Smooth muscle cell of the brain vasculature (primary cell): ENCODE data around the gene GSK3A.
A peak's percentile ranks its signal among the peaks of the same experiment; 100 is the strongest.

Source experiments
- DNase-seq: peaks from one replicate; pipeline ENCODE4 v3.0.0-alpha.2; 2012; ENCODE audit warnings: low read depth, low spot score

Gene GSK3A

DNA sequence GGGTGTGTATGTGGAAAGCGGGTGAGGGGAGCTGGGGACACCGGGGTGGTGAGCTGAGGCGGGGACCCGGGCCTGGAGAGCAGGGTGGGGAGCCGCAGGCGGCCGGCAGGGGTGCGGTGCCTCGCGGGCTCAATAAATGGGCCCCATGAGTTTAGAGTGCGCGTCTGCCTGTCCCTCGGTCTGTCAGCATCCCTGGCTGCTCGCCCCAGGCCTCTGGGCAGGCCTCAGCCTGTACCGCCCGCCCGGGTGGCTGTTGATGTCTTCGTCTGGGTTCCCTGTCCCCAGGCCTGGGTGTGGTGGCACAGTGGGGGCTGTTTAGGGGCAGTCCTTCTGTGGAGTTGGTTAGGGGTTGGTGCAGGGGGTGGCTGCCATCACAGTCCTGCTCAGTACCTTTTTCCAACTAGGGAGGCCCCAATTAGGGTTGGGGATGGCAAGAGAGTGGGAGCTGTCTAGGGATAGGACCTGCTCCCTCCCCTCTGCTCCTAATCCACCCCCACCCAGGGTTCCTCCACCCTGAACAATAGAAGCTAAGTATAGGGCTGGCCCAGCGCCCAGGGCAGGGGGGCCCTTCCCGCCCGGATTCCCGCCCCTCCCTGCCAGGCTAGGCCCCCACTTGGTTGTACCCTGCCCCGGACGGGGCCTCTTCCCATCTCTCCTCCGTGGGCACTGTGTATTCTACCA is 38.9 kb upstream of the GSK3A start:
- no peak for DNase-seq

DNA sequence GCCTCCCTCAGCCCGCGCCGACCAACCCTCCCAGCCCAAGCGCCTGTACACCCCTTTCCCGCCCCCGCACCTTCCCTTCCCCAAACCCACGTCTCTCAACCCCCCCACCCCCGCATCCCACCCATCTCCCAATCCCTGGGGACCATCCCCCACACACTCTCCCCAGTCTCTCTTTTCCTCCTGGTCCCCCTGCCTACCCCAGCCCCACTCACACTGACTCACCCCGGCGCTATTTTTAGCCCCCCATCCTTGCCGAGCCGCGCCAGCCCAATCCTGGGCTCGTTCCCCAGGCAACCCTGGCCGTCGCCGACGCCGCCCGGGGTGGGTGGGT is 38.4 kb upstream of the GSK3A start:
- no peak for DNase-seq

DNA sequence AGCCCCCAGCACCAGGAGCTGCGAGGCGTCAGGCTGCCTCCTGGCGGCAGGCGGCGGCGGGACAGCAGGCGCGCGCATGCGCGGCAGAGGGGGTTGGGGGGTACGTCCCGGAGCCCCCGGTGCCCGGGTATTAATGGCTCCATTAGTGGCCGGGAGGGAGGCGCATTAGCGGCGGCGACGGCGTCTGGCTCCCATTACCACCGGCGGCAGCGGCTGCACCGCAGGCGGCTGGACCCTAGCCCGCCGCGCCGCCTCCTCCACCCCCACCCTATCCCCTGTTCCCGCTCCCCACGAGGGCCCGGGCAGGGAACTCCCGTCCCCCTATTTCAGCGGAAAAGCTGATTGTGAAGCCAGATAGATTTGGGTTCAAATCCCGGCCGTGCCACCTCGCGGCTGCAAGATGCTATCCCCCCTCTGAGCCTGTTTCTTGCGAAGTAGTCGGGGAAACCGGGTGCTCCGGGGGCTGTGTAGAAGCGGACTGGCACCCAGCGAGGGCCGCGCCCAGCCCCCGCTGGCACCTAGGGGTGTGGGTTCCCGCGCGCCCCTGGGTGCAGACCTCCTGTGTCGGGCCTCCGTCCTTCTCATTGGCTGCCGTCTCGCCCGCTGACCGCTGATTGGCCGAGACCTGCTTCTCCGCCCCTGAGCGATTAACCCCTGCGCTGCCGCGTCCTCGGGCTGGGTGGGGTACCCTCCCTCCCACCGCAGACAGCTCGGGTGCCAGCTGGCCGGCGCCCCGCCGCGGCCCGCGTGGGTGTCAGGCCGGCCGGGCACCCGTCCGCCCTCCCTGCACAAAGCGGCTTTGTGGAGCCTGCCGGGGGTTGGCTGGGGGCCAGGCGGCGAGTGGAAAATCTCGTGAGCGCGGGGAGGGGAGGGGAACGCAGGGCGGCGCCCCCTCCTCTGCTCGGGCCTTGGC is 37.8 kb upstream of the GSK3A start:
- peak; percentile 62 for DNase-seq

DNA sequence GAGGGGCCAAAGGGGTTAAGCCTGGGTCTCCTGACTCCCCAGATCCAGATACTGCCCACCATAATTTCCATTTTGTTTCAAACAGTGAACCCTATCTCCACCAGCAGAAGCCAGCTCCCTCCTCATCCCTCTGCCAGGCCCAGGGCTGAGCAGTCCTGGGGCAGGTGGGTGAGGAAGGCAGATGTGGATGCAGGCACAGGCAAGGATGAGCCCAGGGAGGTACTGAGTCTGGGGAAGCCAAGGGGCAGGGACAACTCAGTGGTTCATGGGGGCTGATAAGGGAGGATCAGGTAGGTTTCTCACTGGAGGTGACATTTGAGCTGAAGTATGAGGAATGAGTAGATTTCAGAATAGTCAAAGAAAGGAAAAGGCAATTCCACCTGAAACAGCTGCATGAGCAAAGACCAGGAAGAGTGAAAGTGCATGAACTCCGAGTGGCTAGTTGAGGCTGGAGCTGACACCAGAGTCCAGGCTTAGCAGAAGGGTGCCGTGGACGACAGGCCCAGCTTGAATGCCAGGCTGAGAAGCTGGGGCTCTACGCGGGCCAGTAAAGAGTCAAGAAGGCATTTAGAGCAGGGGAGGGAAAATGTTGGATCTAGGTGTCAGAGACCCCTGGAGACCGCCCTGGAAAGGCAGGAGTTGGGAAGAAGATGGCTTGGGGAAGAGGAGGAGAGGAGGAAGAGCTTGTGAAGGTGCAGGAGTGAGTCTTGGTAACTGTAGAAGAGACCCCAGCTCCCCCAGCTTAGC is 36.9 kb upstream of the GSK3A start:
- no peak for DNase-seq

DNA sequence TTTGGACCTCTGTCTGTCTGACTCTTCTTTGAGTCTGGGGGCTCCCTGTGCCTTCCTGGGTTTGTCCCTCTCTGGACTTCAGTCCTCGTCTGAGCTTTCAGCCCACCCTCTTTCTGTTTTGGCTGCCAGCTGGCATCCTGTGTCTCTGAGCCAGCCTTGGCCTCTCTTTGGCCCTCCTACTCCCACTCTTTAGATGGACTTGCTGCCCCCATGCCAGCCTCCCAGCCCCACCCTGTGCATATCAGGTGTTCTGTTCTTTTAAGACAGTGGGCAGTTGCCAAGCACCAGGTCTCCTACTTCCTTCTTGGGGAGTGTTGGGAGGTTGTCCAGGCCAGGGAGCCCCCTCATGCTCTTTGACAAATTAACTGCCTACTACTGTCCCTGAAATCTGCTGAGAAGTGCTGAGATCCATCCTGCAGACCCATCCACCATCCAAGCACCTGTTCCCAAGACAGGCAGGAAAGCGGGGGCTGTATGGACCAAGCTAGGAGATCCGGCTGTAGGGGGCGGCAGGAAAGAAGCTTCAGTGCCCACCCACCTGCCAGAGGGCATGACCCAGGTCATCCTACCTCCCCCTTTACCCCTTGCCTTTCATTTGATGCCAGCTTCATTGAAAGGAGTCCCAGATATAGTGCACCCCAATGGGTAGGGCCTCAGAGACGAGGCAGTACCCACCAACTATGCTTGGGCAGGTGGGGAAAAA is 36.2 kb upstream of the GSK3A start:
- DNase-seq = no peak

DNA sequence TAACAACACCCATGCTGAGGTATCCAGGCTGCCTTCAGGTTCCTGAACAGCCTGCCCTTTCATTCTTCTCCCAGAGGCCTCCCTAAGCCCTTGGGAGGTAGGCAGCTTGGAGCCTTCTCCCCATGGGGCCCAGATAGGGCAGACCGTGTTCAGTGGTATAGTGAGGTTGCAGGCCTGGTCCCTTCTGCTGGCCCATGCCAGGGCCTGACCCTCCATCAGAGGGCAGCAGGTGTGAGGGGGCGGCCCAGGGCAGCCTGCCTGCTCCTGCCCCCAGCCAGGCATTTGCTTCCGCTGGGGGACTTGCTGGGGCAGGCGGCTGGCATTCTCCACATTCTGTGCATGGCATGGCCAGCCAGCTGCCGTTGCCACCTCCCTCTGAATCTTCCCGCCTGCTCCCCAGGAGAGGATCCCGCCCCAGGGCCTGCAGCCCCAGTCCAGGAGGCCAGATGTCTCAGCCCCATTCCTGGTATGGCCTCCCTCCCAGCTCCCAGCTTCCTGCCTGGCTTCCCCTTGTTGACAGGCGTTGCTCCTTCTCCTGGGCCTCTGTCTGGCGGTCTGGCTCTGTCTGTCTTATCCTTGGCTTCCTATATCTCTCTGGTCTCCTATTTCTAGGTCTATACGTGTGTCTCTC is 35.5 kb upstream of the GSK3A start:
- DNase-seq = no peak

DNA sequence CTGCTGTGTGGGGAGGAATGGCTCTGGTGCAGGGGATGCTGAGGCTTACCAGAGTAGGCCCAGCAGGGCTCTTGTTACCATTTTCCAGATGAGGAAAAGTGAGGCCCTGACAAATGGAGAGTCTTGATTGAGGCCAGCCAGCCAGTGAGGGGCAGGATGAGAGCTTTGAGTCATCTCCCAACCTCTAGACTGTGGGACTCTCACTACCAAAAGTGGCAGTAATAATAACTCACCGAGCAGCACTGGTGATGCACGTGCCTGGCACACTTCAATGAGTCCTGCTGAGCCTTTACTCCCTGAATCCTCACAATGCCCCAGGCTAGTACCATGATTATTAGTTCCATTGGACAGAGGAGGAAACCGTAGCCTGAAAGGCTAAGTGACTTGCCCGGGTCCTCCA is 34.4 kb upstream of the GSK3A start:
- no peak for DNase-seq

DNA sequence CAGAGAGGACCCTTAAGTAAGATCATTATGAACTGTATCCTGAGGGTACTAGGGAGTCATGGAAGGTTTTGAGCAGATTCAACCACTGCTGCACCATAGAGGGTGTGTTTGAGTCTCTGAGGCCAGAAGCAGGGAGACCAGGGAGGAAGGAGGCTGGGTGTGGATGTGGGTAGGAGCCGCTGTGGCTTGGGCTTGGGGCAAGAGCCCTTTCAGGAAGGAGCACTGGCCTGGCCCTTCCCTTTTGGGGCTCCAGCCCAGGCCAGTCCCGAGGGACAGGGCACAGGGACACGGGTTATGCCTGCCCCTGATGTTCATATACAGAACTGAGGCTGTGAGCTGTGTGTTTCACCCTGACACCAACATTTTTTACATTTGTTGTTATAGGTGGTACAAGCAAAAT is 33.9 kb upstream of the GSK3A start:
- no peak for DNase-seq

DNA sequence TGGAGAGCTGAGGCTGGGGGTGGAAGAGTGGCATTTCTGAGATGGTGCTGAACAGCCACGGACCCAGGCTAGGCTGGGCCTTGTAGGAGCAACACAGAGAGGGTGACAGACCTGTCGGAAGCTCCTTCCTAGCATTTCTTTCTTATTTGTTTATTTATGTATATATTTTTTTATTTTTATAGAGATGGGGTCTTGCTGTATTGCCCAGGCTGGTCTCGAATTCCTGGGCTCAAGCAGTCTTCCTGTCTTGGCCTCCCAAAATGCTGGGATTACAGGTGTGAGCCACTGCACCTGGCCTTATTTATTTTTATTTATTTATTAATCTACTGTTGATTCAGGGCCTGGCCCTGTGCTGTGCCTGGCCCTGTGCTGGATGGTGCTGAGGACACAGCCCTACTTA is 33.1 kb upstream of the GSK3A start:
- DNase-seq = no peak

DNA sequence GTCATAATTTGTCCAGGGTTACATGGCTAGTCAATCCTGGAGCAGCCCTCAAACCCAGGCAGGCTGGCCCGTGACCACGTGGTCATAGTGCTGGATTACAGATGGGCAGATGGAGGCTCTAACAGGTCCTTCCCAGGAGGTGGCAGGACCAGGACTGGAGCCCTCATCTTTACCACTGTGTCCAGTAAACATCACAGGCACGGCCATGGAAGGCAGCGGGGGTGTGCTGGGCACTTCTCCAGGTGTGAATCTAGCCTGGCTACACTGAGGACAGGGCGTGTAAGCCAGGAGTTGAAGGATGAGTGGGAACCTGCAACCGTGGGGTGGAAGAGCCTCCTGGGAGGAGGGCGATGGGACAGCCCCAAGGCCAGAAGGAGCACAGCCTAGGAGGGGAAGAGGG is 32.7 kb upstream of the GSK3A start:
- no peak for DNase-seq

DNA sequence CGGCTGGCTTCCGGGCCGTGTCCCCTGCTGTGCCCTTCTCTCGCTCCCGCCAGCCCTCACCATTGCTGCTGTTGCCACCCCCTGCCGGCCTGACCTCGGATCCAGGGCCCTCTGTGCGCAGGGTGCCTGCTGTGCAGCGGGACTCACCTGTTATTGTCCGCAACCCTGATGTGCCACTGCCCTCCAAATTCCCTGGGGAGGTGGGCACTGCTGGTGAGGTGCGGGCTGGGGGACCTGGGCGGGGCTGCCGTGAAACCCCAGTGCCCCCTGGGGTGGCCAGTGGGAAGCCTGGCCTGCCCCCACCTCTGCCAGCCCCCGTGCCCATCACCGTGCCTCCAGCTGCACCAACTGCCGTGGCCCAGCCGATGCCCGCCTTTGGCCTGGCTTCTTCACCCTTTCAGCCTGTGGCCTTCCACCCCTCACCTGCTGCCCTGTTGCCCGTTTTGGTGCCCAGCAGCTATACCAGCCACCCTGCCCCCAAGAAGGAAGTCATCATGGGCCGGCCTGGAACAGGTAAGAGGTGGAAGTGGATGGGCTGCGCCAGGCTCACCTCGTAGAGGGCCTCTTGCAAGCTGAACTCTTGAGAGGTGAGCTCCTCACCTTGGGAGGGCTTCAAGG is 31.8 kb upstream of the GSK3A start:
- DNase-seq = no peak

DNA sequence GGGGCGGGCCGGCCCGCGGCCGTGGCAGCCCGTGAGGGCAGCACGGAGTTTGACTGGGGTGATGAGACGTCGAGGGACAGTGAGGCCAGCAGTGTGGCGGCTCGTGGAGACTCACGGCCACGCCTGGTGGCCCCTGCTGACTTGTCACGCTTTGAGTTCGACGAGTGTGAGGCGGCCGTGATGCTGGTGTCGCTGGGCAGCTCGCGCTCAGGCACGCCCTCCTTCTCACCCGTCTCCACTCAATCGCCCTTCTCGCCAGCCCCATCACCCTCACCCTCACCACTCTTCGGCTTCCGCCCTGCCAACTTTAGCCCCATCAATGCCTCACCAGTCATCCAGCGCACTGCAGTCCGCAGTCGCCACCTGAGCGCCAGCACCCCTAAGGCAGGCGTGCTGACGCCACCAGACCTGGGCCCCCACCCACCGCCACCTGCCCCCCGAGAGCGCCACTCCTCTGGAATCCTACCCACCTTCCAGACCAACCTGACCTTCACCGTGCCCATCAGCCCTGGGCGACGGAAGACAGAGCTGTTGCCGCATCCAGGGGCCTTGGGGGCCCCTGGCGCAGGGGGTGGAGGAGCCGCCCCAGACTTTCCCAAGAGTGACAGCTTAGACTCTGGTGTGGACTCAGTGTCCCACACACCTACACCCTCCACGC is 31.1 kb upstream of the GSK3A start:
- DNase-seq = no peak

DNA sequence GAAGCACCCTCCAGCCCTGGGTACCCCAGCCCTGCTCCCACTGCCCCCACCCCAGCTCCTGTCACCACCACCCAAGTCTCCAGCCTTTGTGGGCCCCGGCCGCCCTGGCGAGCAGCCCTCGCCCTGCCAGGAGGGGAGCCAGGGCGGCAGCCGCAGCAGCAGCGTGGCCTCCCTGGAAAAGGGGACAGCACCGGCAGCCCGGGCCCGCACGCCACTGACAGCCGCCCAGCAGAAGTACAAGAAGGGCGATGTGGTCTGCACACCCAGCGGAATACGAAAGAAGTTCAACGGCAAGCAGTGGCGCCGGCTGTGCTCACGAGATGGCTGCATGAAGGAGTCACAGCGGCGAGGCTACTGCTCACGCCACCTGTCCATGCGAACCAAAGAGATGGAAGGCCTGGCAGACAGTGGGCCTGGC is 30.6 kb upstream of the GSK3A start:
- DNase-seq = no peak

DNA sequence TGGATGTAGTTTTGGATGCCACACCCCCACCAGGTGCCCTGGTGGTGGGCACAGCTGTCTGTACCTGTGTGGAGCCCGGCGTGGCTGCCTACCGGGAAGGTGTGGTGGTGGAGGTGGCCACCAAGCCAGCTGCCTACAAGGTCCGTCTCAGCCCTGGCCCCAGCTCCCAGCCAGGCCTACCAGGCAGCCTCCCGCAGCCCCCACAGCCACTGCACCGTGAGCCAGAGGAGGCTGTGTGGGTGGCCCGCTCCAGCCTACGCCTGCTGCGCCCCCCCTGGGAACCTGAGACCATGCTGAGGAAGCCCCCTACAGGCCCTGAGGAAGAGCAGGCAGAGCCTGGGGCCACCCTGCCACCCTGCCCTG is 30.1 kb upstream of the GSK3A start:
- DNase-seq = no peak

DNA sequence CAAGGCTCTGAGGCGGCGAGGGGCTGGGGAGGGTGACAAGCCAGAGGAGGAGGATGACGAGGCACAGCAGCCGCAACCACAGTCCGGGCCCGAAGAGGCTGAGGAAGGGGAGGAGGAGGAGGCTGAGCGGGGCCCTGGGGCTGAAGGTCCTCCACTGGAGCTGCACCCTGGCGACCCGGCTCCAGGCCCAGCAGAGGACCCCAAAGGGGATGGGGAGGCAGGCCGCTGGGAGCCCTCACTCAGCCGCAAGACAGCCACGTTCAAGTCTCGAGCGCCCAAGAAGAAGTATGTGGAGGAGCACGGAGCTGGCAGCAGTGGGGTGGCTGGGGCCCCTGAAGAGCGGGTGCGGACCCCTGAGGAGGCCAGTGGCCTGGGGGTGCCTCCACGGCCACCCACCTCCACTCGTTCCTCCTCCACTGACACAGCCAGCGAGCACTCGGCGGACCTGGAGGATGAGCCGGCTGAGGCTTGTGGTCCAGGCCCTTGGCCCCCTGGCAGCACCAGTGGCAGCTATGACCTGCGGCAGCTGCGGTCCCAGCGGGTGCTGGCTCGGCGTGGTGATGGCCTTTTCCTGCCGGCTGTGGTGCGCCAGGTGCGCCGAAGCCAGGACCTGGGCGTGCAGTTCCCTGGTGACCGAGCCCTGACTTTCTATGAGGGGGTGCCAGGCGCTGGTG is 29.6 kb upstream of the GSK3A start:
- no peak for DNase-seq

DNA sequence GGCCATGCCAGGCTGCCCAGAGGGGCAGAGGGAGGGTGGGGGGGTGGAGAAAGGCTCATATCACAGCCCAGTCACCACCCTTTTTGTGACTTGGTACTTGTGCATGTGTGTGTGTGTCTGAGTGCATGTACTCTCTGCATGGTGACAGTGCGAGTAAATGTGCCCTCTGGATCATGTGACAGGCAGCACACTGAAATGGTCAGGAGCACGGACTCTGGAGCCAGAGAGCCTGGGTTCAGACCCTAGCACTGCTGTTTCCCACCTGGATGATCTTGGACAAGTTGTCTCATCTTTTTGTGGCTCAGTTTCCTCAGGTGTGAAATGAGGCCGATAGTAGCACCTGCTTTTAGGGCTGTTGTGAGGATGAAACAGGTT is 28.6 kb upstream of the GSK3A start:
- DNase-seq = no peak

DNA sequence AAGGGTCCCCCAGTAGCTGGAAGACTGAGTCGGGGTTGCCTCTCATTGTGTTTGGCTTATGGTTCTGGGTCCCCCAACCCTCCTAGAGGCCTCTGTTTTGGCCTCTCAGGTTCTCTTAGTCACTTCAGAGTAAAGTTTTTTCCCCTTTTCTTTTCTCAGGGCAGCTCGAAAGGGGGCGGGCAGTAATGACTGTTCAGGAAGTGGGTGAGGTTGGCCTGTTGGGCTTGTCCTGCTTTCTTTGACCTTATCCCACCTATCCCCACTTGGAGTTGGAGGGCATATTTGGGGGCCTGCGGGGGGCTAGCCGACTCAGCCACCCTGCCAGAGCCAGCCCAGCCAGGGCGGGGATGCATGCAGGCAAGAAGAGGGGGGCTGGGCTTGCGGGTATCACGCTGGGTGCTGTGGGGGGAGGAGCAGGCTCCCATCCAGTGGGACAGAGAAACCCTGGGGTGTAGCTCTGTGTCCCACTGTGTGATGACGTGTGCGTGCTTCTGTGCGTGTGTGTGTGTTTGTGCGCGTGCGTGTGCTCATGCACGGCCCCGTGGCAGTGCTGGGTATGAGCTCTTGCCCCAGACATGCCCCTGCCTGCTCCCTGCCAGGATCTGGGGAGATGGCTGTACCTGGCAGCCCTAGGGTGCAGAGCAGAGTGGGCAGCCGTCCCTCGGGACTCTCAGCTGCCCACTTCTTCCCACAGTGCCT is 28.1 kb upstream of the GSK3A start:
- DNase-seq = no peak

DNA sequence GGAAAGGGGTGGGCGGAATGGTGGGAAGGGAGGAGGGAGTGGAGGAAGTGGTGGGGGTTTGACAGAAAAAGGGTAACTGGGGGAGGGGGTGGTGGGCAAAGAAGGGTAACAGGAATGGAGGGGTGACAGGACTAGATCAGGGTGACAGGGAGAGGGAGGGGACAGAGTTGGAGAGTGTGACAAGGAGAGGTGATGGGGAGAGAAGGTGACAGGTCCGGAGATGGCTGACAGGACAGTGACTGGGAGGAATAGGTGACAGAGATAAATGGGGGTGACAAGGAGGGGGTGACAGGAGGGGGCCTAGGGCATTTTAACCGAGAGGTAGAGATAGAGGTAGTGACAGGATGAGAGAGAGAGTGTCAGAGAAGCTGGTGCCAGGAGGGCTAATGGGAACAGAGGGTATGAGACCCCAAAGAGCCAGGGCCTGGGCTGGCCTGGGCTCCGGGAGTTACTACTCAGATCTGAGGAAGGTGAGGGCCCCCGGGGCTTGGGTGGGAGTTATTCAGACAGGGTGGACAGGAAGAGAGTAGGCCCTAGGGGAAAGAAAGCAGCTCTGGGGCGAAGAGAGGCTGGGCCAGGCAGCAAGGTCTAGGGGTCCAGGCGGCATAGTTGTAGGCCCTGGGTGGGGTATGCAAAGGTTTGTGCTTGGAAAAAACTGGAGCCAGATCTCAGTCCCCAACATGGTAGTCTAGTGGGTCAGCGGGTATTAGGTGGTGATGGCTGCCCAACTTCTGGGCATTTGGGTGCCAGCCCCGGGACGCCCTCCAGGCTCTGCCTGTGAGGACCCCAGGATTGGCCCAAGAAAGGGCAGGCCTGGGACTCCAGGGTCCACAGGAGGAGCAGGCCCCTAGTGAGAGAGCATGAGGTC is 27.3 kb upstream of the GSK3A start:
- no peak for DNase-seq
